Activated CD8-positive, alpha-beta memory T cell treated with anti-CD3 and anti-CD28 coated beads for 36 hours (primary cell): ENCODE data around the gene ADO. TPM values are rescaled to one million over a fixed set of nuclear protein-coding genes. Genes with fewer than 3 reads are reported as not detected.
"Not testable (repeated sequence)": the region's sequence is repeated elsewhere in the genome, so short reads cannot be mapped to it uniquely, and the experiment has no call there.

Experiments used
- CTCF ChIA-PET: fragments of 350-600 bp; sonication (Branson Sonifier 250); formaldehyde crosslinking; loops from one replicate; lab custom pipeline; 2021; ENCODE audit warnings: antibody characterized with exemption; lab: Charles Lee
- POLR2A ChIA-PET: fragments of 350-600 bp; sonication (Branson Sonifier 250); formaldehyde crosslinking; loops from one replicate; lab custom pipeline; 2021; ENCODE audit warnings: antibody characterized with exemption; lab: Charles Lee
- total RNA-seq, 2 experiments: library from RNA; stranded (reverse); gene quantifications; one replicate each; pipeline ENCODE4 v1.2.3, GENCODE V29; 2021

The ADO gene
- 10 to 100 TPM; 33.4 to 34.4 TPM for total RNA-seq

GRCh38 chr10:62804356-62805230, at the start of gene ADO:
TSS of gene ADO (plus strand) at chr10:62804720. CDS start at chr10:62805060, 340 bp downstream.
- POLR2A ChIA-PET, result interaction anchor here (0.6 to 2.2 kb wide), 9 partner anchors 8 to 323 kb away, joined by 3 to 16 read pairs (median 5); partner anchors contain the start of gene EGR2

GRCh38 chr10:62754963-62755362, 49.6 kb upstream of the ADO start:
- POLR2A ChIA-PET, result no interaction called here
- CTCF ChIA-PET, result no interaction called here

More at GRCh38 chr10:62804356-62805230, at the start of gene ADO:
- CTCF ChIA-PET, result interaction anchor here (0.5 to 1.4 kb wide), 3 partner anchors 12 to 330 kb away, joined by 3 to 6 read pairs (median 4); partner anchors contain the start of gene EGR2

- ChIA-PET CTCF (no interaction called here), POLR2A (no interaction called here)
Observed at GRCh38 chr10:62755662-62756653, 48.6 kb upstream of the ADO start.

- ChIA-PET CTCF (no interaction called here), POLR2A (no interaction called here)
Observed at GRCh38 chr10:62759599-62760175, 44.8 kb upstream of the ADO start.

GRCh38 chr10:62760401-62760800, 44.1 kb upstream of the ADO start:
- POLR2A ChIA-PET, result no interaction called here
- CTCF ChIA-PET, result interaction anchor here (0.5 kb wide), 1 partner anchor 167 kb away, joined by 3 read pairs; no protein-coding TSS in a partner anchor

- ChIA-PET CTCF (interaction anchor here (0.6 to 0.9 kb wide), 2 partner anchors 8 to 246 kb away, joined by 3 read pairs; no protein-coding TSS in a partner anchor), POLR2A (no interaction called here)
Observed at GRCh38 chr10:62761115-62761514, 43.4 kb upstream of the ADO start.

GRCh38 chr10:62763155-62763554, 41.4 kb upstream of the ADO start:
- CTCF ChIA-PET, result interaction anchor here (0.7 kb wide), 1 partner anchor 95 kb away, joined by 3 read pairs; no protein-coding TSS in a partner anchor
- POLR2A ChIA-PET, result no interaction called here

- POLR2A ChIA-PET, result no interaction called here
- CTCF ChIA-PET, result no interaction called here
Observed at GRCh38 chr10:62764011-62764410, 40.5 kb upstream of the ADO start.

GRCh38 chr10:62765726-62766125, 38.8 kb upstream of the ADO start:
- POLR2A ChIA-PET, result no interaction called here
- CTCF ChIA-PET, result no interaction called here

- ChIA-PET CTCF (no interaction called here), POLR2A (no interaction called here)
Observed at GRCh38 chr10:62766386-62766785, 38.1 kb upstream of the ADO start.

- CTCF ChIA-PET, result interaction anchor here (0.6 to 0.9 kb wide), 4 partner anchors 9 to 224 kb away, joined by 3 to 5 read pairs (median 3); no protein-coding TSS in a partner anchor
- POLR2A ChIA-PET, result no interaction called here
Observed at GRCh38 chr10:62769574-62770242, 34.8 kb upstream of the ADO start.

- ChIA-PET POLR2A (no interaction called here), CTCF (no interaction called here)
Observed at GRCh38 chr10:62772186-62772974, 32.1 kb upstream of the ADO start.

GRCh38 chr10:62778125-62778524, 26.4 kb upstream of the ADO start:
- CTCF ChIA-PET, result no interaction called here
- POLR2A ChIA-PET, result no interaction called here

- ChIA-PET POLR2A (interaction anchor here (0.6 to 1.4 kb wide), 7 partner anchors 25 to 100 kb away, joined by 3 to 6 read pairs (median 3); partner anchors contain the start of gene ADO), CTCF (interaction anchor here (0.5 to 1.4 kb wide), 5 partner anchors 28 to 396 kb away, joined by 3 to 5 read pairs (median 3); no protein-coding TSS in a partner anchor)
Observed at GRCh38 chr10:62779487-62780248, 24.9 kb upstream of the ADO start.

- CTCF ChIA-PET, POLR2A ChIA-PET: not testable (repeated sequence)
Observed at GRCh38 chr10:62784537-62784936, 20.0 kb upstream of the ADO start.

- CTCF ChIA-PET, POLR2A ChIA-PET: not testable (repeated sequence)
Observed at GRCh38 chr10:62788285-62788684, 16.2 kb upstream of the ADO start.
